BLaER1 (cell line): ENCODE results near the gene PRPF39.

Experiments
- H3K27ac ChIP-seq: shearing (Covaris generic); formaldehyde crosslinking; 2 replicates; pipeline ENCODE4 v1.8.1; 2022
- H3K27me3 ChIP-seq: shearing (Covaris generic); formaldehyde crosslinking; 2 replicates; pipeline ENCODE4 v1.8.1; 2022
- H3K36me3 ChIP-seq: shearing (Covaris generic); formaldehyde crosslinking; 2 replicates; pipeline ENCODE4 v1.8.1; 2022
- H3K4me1 ChIP-seq: shearing (Covaris generic); formaldehyde crosslinking; 2 replicates; pipeline ENCODE4 v1.8.1; 2022
- H3K4me2 ChIP-seq: shearing (Covaris generic); formaldehyde crosslinking; 2 replicates; pipeline ENCODE4 v1.8.1; 2022
- H3K4me3 ChIP-seq: shearing (Covaris generic); formaldehyde crosslinking; 2 replicates; pipeline ENCODE4 v1.8.1; 2022
- H3K9ac ChIP-seq: shearing (Covaris generic); formaldehyde crosslinking; 2 replicates; pipeline ENCODE4 v1.8.1; 2022
- H3K9me3 ChIP-seq: shearing (Covaris generic); formaldehyde crosslinking; 2 replicates; pipeline ENCODE4 v1.8.1; 2022
- H4K20me1 ChIP-seq: shearing (Covaris generic); formaldehyde crosslinking; 2 replicates; pipeline ENCODE4 v1.8.1; 2022
- Cebpa-rat ChIP-seq: shearing (Covaris generic); IDR thresholded peaks from 2 replicates; pipeline ENCODE4 v1.8.1; 2022

Gene PRPF39, protein sequence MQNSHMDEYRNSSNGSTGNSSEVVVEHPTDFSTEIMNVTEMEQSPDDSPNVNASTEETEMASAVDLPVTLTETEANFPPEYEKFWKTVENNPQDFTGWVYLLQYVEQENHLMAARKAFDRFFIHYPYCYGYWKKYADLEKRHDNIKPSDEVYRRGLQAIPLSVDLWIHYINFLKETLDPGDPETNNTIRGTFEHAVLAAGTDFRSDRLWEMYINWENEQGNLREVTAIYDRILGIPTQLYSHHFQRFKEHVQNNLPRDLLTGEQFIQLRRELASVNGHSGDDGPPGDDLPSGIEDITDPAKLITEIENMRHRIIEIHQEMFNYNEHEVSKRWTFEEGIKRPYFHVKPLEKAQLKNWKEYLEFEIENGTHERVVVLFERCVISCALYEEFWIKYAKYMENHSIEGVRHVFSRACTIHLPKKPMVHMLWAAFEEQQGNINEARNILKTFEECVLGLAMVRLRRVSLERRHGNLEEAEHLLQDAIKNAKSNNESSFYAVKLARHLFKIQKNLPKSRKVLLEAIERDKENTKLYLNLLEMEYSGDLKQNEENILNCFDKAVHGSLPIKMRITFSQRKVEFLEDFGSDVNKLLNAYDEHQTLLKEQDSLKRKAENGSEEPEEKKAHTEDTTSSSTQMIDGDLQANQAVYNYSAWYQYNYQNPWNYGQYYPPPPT

GRCh38 chr14:45083976-45084722 lies at the start of gene PRPF39:
Gene PRPF39 (plus strand): TSS chr14:45084116. CDS start chr14:45095240, 11,124 bp downstream.
- H3K9me3 ChIP-seq: peaks cover 4% of the 10 kb centered on the region; the same call in 1 of the 2 replicates
- TF ChIP-seq Cebpa-rat: no peak
- H4K20me1 ChIP-seq: peaks cover 51% of the 10 kb centered on the region
- H3K4me2 ChIP-seq: peak within 1 kb of the TSS; percentile 92
- peak within 1 kb of the TSS; percentile 78 for H3K4me3 ChIP-seq
- no peaks in the 10 kb centered on the region for H3K27me3 ChIP-seq
- H3K36me3 ChIP-seq: 0 out of 2 replicates have a peak, but pooled peaks cover 8% of the 10 kb centered on the region
- peaks cover 23% of the 10 kb centered on the region for H3K4me1 ChIP-seq
- H3K9ac ChIP-seq: peak within 1 kb of the TSS; percentile 85
- H3K27ac ChIP-seq: peak within 1 kb of the TSS; percentile 77

DNA sequence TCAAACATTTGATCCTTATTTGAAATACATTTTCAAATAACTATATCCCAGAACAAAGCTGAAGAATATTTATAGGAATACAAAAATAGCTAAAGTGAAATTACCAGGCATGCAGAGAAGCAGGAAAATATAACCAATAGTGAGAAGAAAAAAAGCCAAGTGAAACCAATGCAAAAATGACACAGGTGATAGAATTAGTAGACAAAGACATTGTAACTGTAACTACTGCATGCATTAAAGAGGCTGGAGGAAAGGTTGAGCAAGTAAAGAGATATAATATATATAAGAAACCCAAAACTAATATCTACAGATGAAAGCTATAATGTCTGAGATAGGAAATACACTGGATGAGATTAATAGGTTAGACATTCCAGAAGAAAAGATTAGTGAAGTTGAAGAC lies 49.2 kb upstream of the PRPF39 start:
- peaks cover 54% of the 10 kb centered on the region for H3K36me3 ChIP-seq

GRCh38 chr14:45038256-45038655 lies 45.7 kb upstream of the PRPF39 start:
- no peak overlapping the region for H3K27ac ChIP-seq
- H3K4me2 ChIP-seq: no peak overlapping the region
- H3K36me3 ChIP-seq: peaks cover 43% of the 10 kb centered on the region
- peaks cover 33% of the 10 kb centered on the region for H3K9me3 ChIP-seq
- H4K20me1 ChIP-seq: no peaks in the 10 kb centered on the region
- no peak overlapping the region for H3K9ac ChIP-seq
- no peaks in the 10 kb centered on the region for H3K4me1 ChIP-seq
- H3K27me3 ChIP-seq: no peaks in the 10 kb centered on the region
- no peak for TF ChIP-seq Cebpa-rat
- no peak overlapping the region for H3K4me3 ChIP-seq

More for the DNA sequence above, 49.2 kb upstream of the PRPF39 start:
- H4K20me1 ChIP-seq: no peaks in the 10 kb centered on the region
- no peaks in the 10 kb centered on the region for H3K4me1 ChIP-seq
- TF ChIP-seq Cebpa-rat: no peak
- H3K9me3 ChIP-seq: peaks cover 33% of the 10 kb centered on the region
- H3K27me3 ChIP-seq: no peaks in the 10 kb centered on the region
- H3K27ac ChIP-seq: no peak overlapping the region
- no peak overlapping the region for H3K9ac ChIP-seq
- no peak overlapping the region for H3K4me2 ChIP-seq
- no peak overlapping the region for H3K4me3 ChIP-seq

GRCh38 chr14:45038865-45039264 lies 45.1 kb upstream of the PRPF39 start:
- Histone ChIP-seq H3K4me2 (no peak overlapping the region), H3K27ac (no peak overlapping the region), H3K36me3 (peaks cover 40% of the 10 kb centered on the region), H3K9ac (no peak overlapping the region), H3K4me1 (no peaks in the 10 kb centered on the region), H3K27me3 (no peaks in the 10 kb centered on the region), H4K20me1 (no peaks in the 10 kb centered on the region), H3K4me3 (no peak overlapping the region), H3K9me3 (peaks cover 33% of the 10 kb centered on the region)
- no peak for TF ChIP-seq Cebpa-rat

GRCh38 chr14:45039390-45039789 lies 44.5 kb upstream of the PRPF39 start:
- no peak overlapping the region for H3K9ac ChIP-seq
- H3K4me1 ChIP-seq: no peaks in the 10 kb centered on the region
- no peaks in the 10 kb centered on the region for H4K20me1 ChIP-seq
- no peak for TF ChIP-seq Cebpa-rat
- H3K9me3 ChIP-seq: peaks cover 33% of the 10 kb centered on the region
- peaks cover 35% of the 10 kb centered on the region for H3K36me3 ChIP-seq
- H3K4me2 ChIP-seq: no peak overlapping the region
- no peak overlapping the region for H3K27ac ChIP-seq
- H3K27me3 ChIP-seq: no peaks in the 10 kb centered on the region
- no peak overlapping the region for H3K4me3 ChIP-seq

- H3K4me2 ChIP-seq: no peak overlapping the region
- H3K4me1 ChIP-seq: no peaks in the 10 kb centered on the region
- TF ChIP-seq Cebpa-rat: no peak
- H3K9me3 ChIP-seq: peaks cover 32% of the 10 kb centered on the region
- no peak overlapping the region for H3K9ac ChIP-seq
- H4K20me1 ChIP-seq: no peaks in the 10 kb centered on the region
- H3K4me3 ChIP-seq: no peak overlapping the region
- H3K27me3 ChIP-seq: no peaks in the 10 kb centered on the region
- H3K27ac ChIP-seq: no peak overlapping the region
- peaks cover 39% of the 10 kb centered on the region for H3K36me3 ChIP-seq
These were observed 42.3 kb upstream of the PRPF39 start for GRCh38 chr14:45041641-45042040.

- Histone ChIP-seq H3K4me2 (no peak overlapping the region), H3K27me3 (no peaks in the 10 kb centered on the region), H3K36me3 (peaks cover 20% of the 10 kb centered on the region), H4K20me1 (no peaks in the 10 kb centered on the region), H3K4me1 (no peaks in the 10 kb centered on the region), H3K9ac (no peak overlapping the region), H3K4me3 (no peak overlapping the region), H3K27ac (no peak overlapping the region), H3K9me3 (peaks cover 2% of the 10 kb centered on the region)
- TF ChIP-seq Cebpa-rat: no peak
These were observed 39.3 kb upstream of the PRPF39 start for GRCh38 chr14:45044638-45045037.

- Histone ChIP-seq H3K27ac (no peak overlapping the region), H3K4me1 (no peaks in the 10 kb centered on the region), H3K4me3 (no peak overlapping the region), H3K36me3 (peaks cover 28% of the 10 kb centered on the region), H3K4me2 (no peak overlapping the region), H3K9ac (no peak overlapping the region), H4K20me1 (no peaks in the 10 kb centered on the region), H3K9me3 (no peaks in the 10 kb centered on the region), H3K27me3 (no peaks in the 10 kb centered on the region)
- TF ChIP-seq Cebpa-rat: no peak
These were observed 35.5 kb upstream of the PRPF39 start for GRCh38 chr14:45048385-45048784.

- Histone ChIP-seq H3K4me2 (no peak overlapping the region), H3K36me3 (peaks cover 38% of the 10 kb centered on the region), H4K20me1 (no peaks in the 10 kb centered on the region), H3K4me1 (no peaks in the 10 kb centered on the region), H3K27ac (no peak overlapping the region), H3K27me3 (no peaks in the 10 kb centered on the region), H3K9me3 (no peaks in the 10 kb centered on the region), H3K4me3 (no peak overlapping the region), H3K9ac (no peak overlapping the region)
- no peak for TF ChIP-seq Cebpa-rat
These were observed 32.7 kb upstream of the PRPF39 start for GRCh38 chr14:45051180-45051579.

DNA sequence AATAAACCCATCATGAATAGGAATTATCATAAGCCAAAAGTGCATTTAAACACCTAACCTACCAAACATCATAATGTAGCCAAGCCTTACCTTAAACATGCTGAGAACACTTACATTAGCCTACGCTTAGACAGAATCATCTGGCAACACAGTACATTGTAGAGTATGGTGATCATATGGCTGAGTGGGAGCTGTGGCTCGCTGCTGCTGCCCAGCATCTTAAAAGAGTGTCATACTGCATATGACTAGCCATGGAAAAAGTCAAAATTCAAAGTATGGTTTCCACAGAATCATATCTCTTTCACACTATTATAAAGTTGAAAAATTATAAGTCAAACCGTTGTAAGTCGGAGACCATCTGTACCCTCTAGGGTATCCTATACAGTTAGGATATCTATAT lies 32.0 kb upstream of the PRPF39 start:
- H4K20me1 ChIP-seq: no peaks in the 10 kb centered on the region
- no peak for TF ChIP-seq Cebpa-rat
- no peak overlapping the region for H3K4me3 ChIP-seq
- no peaks in the 10 kb centered on the region for H3K4me1 ChIP-seq
- no peak overlapping the region for H3K4me2 ChIP-seq
- H3K9ac ChIP-seq: no peak overlapping the region
- H3K9me3 ChIP-seq: no peaks in the 10 kb centered on the region
- H3K27ac ChIP-seq: no peak overlapping the region
- peaks cover 31% of the 10 kb centered on the region for H3K36me3 ChIP-seq
- no peaks in the 10 kb centered on the region for H3K27me3 ChIP-seq
